ENCODE results near the gene TMPRSS3.

DNA sequence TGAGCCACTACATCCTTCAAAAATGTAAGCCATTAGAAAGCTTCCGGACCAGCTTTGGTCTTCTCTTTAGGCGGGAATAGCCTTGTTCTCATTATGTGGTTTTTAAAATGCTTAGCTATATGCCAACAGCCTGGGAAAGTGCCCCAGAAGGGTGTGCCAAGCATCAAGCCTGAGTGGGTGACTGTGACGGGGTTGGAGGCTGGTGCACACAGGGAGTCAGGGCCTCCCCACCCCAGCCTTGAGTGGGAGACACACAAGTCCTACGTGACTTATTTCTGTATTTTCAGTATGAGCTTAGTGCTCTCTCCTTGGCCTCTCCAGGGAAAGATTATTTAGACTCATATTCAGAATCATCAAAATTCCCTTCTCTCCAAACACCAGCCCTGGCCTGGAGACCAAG is 17.6 kb upstream of the TMPRSS3 start:
- TF ChIP-seq, protein P1, sequence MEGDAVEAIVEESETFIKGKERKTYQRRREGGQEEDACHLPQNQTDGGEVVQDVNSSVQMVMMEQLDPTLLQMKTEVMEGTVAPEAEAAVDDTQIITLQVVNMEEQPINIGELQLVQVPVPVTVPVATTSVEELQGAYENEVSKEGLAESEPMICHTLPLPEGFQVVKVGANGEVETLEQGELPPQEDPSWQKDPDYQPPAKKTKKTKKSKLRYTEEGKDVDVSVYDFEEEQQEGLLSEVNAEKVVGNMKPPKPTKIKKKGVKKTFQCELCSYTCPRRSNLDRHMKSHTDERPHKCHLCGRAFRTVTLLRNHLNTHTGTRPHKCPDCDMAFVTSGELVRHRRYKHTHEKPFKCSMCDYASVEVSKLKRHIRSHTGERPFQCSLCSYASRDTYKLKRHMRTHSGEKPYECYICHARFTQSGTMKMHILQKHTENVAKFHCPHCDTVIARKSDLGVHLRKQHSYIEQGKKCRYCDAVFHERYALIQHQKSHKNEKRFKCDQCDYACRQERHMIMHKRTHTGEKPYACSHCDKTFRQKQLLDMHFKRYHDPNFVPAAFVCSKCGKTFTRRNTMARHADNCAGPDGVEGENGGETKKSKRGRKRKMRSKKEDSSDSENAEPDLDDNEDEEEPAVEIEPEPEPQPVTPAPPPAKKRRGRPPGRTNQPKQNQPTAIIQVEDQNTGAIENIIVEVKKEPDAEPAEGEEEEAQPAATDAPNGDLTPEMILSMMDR (conservative IDR thresholded peaks at IDR 0.05; ENCODE audit: low read depth, low read length), result no peak
- TF ChIP-seq EZH2 (IDR thresholded peaks at IDR 0.05; ENCODE audit: borderline replicate concordance, low read depth, low read length, poor library complexity, severe bottlenecking), result no peak
